ENCODE measurements around the gene EN2. TPM values are rescaled to one million over a fixed set of nuclear protein-coding genes. Genes with fewer than 3 reads are reported as not detected.

The EN2 gene
- total RNA-seq, 1 experiment from 2014 or later: 0.07 TPM

DNA sequence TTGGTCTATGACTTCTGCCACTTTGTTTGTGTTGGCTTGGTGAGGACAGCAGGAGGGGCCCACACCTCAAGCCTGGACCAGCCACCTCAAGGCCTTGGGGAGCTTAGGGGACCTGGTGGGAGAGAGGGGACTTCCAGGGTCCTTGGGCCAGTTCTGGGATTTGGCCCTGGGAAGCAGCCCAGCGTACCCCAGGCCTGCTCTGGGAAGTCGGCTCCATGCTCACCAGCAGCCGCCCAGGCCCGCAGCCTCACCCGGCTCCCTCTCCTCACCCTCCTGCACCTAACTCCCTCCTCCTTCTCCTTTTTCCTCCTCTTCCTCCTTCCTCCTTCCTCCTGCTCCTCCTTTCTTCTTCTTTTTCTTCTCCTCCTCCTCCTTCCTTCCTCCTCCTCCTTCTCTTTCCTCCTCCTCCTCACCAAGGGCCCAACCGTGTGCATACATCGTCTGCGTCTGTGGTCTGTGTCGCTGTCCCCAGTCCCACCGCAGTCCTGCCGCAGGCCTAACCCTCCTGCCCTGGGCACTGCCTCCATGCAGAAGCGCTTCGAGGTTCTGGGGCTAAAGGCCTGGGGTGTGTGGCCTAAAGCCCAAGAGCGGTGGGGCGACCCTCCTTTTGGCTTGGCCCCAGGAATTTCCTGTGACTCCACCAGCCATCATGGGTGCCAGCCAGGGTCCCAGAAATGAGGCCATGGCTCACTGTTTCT, 5.3 kb downstream of the EN2 start:
- Mint-ChIP-seq H3K4me3 (no peak overlapping the region), H3K36me3 (ENCODE audit: insufficient read depth in 1 of 3, low read depth in 3 of 3) (no peaks in the 10 kb centered on the region; a peak in 1 of 7 replicates), H3K9me3 (peaks cover 0 to 4% of the 10 kb centered on the region in 2 experiments; a peak in 3 of 5 replicates), H3K27ac (no peak overlapping the region; a peak in 1 of 7 replicates), H3K27me3 (ENCODE audit: low read depth) (peaks cover 99% of the 10 kb centered on the region), H3K4me1 (peaks cover 6 to 23% of the 10 kb centered on the region in 2 experiments)
- Histone ChIP-seq H4K91ac (ENCODE audit: insufficient read length, low read depth, low read length) (no peak overlapping the region), H3K9me3 (ENCODE audit: control insufficient read depth, low read depth, low read length) (no peaks in the 10 kb centered on the region), H3K14ac (ENCODE audit: insufficient read depth, low read length) (no peak overlapping the region), H2BK5ac (ENCODE audit: insufficient read length, low read length) (no peak overlapping the region), H3K4me2 (ENCODE audit: insufficient read depth, insufficient read length, low read length) (no peak overlapping the region), H4K8ac (replicated peaks; ENCODE audit: insufficient read length, low read depth, low read length) (no peak overlapping the region), H2AK5ac (ENCODE audit: insufficient read length, low read length) (no peak overlapping the region), H2BK20ac (ENCODE audit: low read depth, low read length, poor library complexity, severe bottlenecking) (no peak overlapping the region), H3K23me2 (ENCODE audit: insufficient read length, low read depth, low read length, poor library complexity, severe bottlenecking) (peaks cover 5% of the 10 kb centered on the region), H3K23ac (ENCODE audit: insufficient read length, low read depth, low read length) (no peak overlapping the region), H2BK15ac (ENCODE audit: low read depth, low read length) (no peak overlapping the region), H3K79me2 (ENCODE audit: insufficient read depth, low read length) (no peaks in the 10 kb centered on the region), H2AFZ (ENCODE audit: low read length) (no peak overlapping the region), H4K20me1 (ENCODE audit: control insufficient read depth, insufficient read depth, insufficient read length) (peaks cover 4% of the 10 kb centered on the region), H3K79me1 (ENCODE audit: insufficient read depth, low read depth, low read length, poor library complexity, severe bottlenecking) (no peaks in the 10 kb centered on the region), H3K4me1 (ENCODE audit: insufficient read depth, low read length) (no peaks in the 10 kb centered on the region), H3K56ac (ENCODE audit: insufficient read length, low read depth, low read length) (no peak overlapping the region), H3T11ph (ENCODE audit: low read length) (no peak overlapping the region), H3K27me3 (ENCODE audit: insufficient read depth, low read length) (peaks cover 96% of the 10 kb centered on the region), H3K9ac (ENCODE audit: extremely low read depth, insufficient read length, low read length) (no peak overlapping the region), H2BK12ac (ENCODE audit: insufficient read length, low read depth, low read length) (no peak overlapping the region), H3K27ac (ENCODE audit: insufficient read length, low read depth, low read length) (no peak overlapping the region), H3K18ac (ENCODE audit: insufficient read length, low read depth, low read length) (no peak overlapping the region), H3K4ac (ENCODE audit: low read depth, low read length) (no peak overlapping the region), H4K5ac (ENCODE audit: insufficient read length, low read depth, low read length) (no peak overlapping the region), H2BK120ac (ENCODE audit: low read depth, low read length, poor library complexity, severe bottlenecking) (no peak overlapping the region)
- TF ChIP-seq, protein P1, sequence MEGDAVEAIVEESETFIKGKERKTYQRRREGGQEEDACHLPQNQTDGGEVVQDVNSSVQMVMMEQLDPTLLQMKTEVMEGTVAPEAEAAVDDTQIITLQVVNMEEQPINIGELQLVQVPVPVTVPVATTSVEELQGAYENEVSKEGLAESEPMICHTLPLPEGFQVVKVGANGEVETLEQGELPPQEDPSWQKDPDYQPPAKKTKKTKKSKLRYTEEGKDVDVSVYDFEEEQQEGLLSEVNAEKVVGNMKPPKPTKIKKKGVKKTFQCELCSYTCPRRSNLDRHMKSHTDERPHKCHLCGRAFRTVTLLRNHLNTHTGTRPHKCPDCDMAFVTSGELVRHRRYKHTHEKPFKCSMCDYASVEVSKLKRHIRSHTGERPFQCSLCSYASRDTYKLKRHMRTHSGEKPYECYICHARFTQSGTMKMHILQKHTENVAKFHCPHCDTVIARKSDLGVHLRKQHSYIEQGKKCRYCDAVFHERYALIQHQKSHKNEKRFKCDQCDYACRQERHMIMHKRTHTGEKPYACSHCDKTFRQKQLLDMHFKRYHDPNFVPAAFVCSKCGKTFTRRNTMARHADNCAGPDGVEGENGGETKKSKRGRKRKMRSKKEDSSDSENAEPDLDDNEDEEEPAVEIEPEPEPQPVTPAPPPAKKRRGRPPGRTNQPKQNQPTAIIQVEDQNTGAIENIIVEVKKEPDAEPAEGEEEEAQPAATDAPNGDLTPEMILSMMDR (conservative IDR thresholded peaks at IDR 0.05): no peak
- no peak for DNase-seq
- WGBS (ENCODE audit: extremely low coverage, insufficient read length, low lambda C conversion rate): no CpG with 5 or more reads among the region's 15 CpGs
